ENCODE data around the gene AMBRA1.

Gene AMBRA1

DNA sequence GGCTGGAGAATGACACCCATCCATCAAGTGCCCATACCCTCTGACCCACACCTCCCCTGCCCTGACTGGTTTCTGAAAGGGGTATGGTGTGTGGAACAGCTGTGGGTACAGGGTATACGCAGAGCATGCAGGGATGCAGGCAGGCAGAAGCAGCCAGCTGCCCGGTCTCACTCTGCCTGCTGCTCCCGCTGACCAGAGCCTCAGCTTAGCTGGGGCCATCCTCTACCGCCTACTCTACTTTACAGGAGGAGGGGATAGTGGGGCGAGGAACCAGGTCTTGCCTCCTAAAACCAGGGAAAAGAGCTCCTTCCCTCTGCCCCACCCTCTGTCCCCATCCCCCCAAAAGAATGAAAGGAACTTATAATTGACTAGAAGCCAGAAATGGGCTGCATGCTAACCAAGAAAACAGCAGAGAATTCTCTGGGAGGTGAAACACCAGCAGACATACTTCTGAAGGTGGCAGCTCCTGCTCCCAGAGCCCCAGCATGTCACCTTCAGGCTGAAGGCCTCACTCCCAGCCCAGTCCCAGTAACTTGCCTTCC is 189.3 kb downstream of the AMBRA1 start:
- no peak for DNase-seq (ENCODE audit: low read depth in 2 of 2, low spot score in 1 of 2)

DNA sequence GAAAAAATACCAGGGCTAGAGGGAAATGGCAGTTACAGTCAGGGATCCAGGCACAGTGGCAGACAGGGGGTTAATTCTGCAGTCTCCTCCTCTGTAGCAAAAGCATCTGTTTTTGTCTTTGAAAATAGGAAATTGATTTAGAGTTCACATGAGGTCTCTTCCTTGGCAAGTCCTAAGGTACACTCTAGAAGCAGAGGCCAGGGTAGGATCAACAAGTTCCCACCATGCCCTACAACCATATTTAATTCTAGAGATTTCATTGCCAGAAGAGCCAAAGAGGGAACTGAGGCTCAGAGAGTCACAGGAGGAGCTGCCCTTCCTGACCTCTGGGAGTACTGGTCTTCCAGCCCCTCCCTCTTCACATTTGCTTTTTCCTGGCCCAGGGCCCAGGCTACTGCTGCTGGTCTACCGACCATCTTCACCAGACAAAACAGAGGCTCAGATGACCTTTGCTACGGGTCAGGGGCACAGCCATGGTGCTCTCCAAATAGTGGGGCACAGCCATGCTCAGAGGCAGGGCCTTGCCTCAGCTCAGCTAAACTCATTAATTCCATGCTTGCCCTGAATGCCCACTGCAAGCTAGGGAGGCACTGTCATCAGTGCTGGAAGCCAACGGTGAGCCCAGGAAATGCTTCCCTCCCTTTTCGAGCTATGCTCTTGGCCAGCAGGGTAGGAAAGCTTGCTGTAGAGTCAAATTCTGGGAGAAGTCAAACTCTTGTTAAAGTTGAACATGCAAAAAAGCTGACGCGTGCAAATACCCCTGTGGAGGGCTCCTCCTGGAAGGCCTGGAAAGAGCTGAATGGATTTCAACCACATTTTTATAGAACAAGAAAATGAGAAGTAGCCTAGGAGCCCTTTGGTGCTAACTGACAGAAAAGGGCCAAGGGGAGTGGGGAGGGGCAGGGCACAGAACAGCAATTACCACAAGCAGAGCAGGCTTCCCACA is 190.6 kb downstream of the AMBRA1 start:
- DNase-seq (ENCODE audit: low read depth in 2 of 2, low spot score in 1 of 2) = no peak

GRCh38 chr11:46397526-46397925 is 196.3 kb downstream of the AMBRA1 start:
- DNase-seq (ENCODE audit: low read depth in 2 of 2, low spot score in 1 of 2) = no peak

DNA sequence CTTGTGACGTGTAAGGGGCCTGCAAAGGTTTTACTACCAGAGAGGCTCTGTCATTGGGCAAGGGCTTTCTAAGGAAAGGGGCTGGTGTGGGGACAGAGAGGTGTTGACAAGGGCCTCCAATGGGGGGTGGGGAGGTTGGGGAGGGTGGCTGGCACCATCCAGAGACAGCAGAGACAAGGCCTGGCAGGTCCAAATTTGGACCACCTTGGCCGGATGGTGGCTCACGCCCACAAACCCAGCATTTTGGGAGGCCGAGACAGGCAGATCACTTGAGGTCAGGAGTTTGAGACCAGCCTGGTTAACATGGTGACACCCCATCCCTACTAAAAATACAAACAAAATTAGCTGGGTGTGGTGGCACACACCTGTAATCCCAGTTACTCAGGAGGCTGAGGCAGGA is 200.1 kb downstream of the AMBRA1 start:
- DNase-seq (ENCODE audit: low read depth in 2 of 2, low spot score in 1 of 2) = no peak

GRCh38 chr11:46393231-46393616 is 200.6 kb downstream of the AMBRA1 start:
- DNase-seq (ENCODE audit: low read depth in 2 of 2, low spot score in 1 of 2) = no peak

DNA sequence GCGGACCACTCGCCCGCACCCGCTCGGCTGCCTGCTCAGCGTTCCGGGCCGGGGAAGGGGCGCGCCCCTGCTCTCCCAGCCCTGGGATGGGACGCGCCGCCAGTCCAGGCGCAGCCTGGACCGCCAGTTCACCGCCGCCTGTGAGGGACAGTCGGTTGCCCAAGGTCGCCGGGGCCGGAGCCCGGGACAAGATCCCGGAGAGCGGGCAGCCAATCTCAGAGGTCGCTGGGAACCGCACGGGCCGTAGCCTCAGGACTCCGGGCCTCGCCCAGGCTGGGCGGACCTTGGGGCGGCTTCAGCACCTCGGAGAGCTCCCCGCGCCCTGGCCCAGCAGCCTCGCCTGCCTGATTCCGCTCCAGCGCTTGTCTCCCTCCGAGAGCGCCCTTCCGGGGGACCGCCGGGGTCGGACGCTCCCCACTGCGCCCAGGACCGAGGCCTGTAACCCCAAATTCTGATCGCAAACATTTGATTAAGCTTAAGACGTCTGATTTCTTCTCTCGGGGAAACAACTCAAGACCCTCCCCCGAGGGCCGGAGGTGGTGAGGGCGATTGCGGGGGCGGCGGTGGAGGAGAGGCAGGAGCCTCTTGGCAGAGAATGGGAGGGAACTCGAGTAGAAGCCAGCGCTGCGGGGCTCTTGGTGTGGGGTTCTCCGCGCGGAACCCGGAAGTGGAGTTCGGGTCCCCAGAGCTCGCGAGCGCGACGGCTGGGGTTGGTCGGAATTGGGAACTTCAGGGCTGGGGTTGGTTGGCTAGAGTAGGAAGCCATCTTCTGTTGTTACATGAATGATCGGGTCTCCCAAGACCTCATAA is 201.2 kb downstream of the AMBRA1 start:
- DNase-seq (ENCODE audit: low read depth in 2 of 2, low spot score in 1 of 2) = peak; percentile 38 to 43

GRCh38 chr11:46391578-46392420 is 202.0 kb downstream of the AMBRA1 start, which contains the start of gene CHRM4:
TSS of gene CHRM4 (minus strand) at chr11:46391776. CDS start at chr11:46386557, 5,219 bp downstream.
- DNase-seq (ENCODE audit: low read depth in 2 of 2, low spot score in 1 of 2) = no peak

DNA sequence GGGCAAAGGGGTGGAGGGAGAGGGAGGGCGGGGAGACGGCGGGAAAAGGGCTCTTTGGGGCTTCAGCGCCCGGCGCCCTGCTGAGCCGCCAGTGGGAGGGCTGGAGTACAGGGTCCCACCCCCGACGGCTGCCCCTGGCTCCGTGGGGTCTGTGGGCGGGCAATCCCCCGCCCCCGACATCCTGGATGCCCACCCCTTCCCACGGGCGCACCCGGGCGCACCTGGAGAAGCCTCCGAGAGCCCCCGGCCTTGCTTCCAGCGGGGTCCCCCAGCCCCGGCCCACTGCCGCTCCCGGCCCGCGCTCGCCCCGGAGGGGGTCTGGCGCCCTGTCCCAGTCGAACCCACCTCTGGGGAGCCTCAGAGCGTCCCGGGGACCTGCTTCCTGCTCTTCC is 202.6 kb downstream of the AMBRA1 start:
- DNase-seq (ENCODE audit: low read depth in 2 of 2, low spot score in 1 of 2) = no peak

- no peak for DNase-seq (ENCODE audit: low read depth in 2 of 2, low spot score in 1 of 2)
Observed at GRCh38 chr11:46390331-46391171, 203.3 kb downstream of the AMBRA1 start.

GRCh38 chr11:46389450-46390330 is 204.1 kb downstream of the AMBRA1 start:
- DNase-seq (ENCODE audit: low read depth in 2 of 2, low spot score in 1 of 2) = no peak

- no peak for DNase-seq (ENCODE audit: low read depth in 2 of 2, low spot score in 1 of 2)
Observed at GRCh38 chr11:46388619-46389449, 205.0 kb downstream of the AMBRA1 start.

GRCh38 chr11:46387919-46388618 is 205.8 kb downstream of the AMBRA1 start:
- DNase-seq (ENCODE audit: low read depth in 2 of 2, low spot score in 1 of 2) = no peak

- DNase-seq (ENCODE audit: low read depth in 2 of 2, low spot score in 1 of 2) = no peak
Observed at GRCh38 chr11:46387456-46387855, 206.4 kb downstream of the AMBRA1 start.

GRCh38 chr11:46386674-46387073 is 207.1 kb downstream of the AMBRA1 start:
- no peak for DNase-seq (ENCODE audit: low read depth in 2 of 2, low spot score in 1 of 2)

DNA sequence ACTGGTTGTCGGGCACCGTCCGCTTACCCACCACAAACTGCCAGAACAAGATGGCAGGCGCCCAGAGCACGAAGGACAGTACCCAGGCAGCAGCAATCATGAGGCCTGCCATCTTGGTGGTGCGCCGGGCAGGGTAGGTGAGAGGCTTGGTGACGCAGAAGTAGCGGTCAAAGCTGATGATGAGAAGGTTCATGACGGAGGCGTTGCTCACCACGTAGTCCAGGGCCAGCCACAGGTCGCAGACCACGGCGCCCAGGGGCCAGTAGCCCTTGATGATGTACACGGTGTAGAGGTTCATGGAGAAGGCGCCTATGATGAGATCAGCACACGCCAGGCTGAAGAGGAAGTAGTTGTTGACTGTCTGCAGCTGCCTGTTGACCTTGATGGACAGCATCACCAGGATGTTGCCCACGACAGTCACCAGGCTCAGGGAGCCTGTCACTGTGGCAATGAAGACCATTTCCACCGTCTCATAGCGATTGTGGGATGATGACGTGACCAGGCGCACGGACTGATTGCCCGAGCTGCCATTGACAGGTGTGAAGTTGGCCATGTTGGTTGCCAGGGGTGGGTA is 207.7 kb downstream of the AMBRA1 start:
- DNase-seq (ENCODE audit: low read depth in 2 of 2, low spot score in 1 of 2) = no peak

- no peak for DNase-seq (ENCODE audit: low read depth in 2 of 2, low spot score in 1 of 2)
Observed at GRCh38 chr11:46385169-46386004, 208.4 kb downstream of the AMBRA1 start.
